PC-3 (cell line): ENCODE results near the gene TGFBR3. TPM values are rescaled to one million over a fixed set of nuclear protein-coding genes. Genes with fewer than 3 reads are reported as not detected.

ENCODE experiments used
- ATAC-seq: fragments of 200-7000 bp; cut with Tn5 transposase; 2 replicates; pipeline ENCODE4 v1.9.1; 2020; ENCODE audit warnings: mild to moderate bottlenecking, moderate library complexity
- BruUV-seq: library from RNA; stranded (reverse); fragments of 400-500 nt; replicated peaks from 2 replicates; lab custom pipeline; 2021; lab: Mats Ljungman, UMichigan
- CTCF ChIA-PET: fragments of 300-600 bp; sonication (Branson Sonifier 250); formaldehyde crosslinking; loops from one replicate; lab custom pipeline; 2022; ENCODE audit warnings: antibody characterized with exemption; lab: Charles Lee
- POLR2A ChIA-PET: fragments of 300-600 bp; sonication (Branson Sonifier 250); formaldehyde crosslinking; loops from one replicate; lab custom pipeline; 2022; ENCODE audit warnings: antibody characterized with exemption; ENCODE audit not compliant: unreplicated experiment; lab: Charles Lee
- DNase-seq: peaks from one replicate; pipeline ENCODE4 v3.0.0-alpha.2; 2015
- H2AFZ ChIP-seq: fragments of 300-600 bp; sonication (generic); 2 replicates; pipeline ENCODE4 v1.6.0; 2016; ENCODE audit warnings: antibody characterized with exemption, low read length
- H3F3A ChIP-seq: fragments of 300-600 bp; sonication (generic); one replicate; pipeline ENCODE4 v1.6.0; 2017; ENCODE audit warnings: antibody characterized with exemption, low read length, control low read depth, mild to moderate bottlenecking; ENCODE audit not compliant: unreplicated experiment
- H3K27ac ChIP-seq: fragments of 300-600 bp; sonication (generic); 2 replicates; pipeline ENCODE4 v1.5.1; 2016; ENCODE audit warnings: mild to moderate bottlenecking, low read length
- H3K27me3 ChIP-seq: fragments of 300-600 bp; sonication (generic); 2 replicates; pipeline ENCODE4 v1.6.1; 2016; ENCODE audit warnings: low read length, mixed read lengths
- H3K36me3 ChIP-seq: fragments of 300-600 bp; sonication (generic); 2 replicates; pipeline ENCODE4 v1.6.1; 2016; ENCODE audit warnings: low read depth, mixed run types, low read length, mixed read lengths
- H3K4me1 ChIP-seq: fragments of 300-600 bp; sonication (generic); 2 replicates; pipeline ENCODE4 v1.5.1; 2016; ENCODE audit warnings: low read length; ENCODE audit not compliant: insufficient read depth
- H3K4me2 ChIP-seq: fragments of 300-600 bp; sonication (generic); 2 replicates; pipeline ENCODE4 v1.6.0; 2016; ENCODE audit warnings: low read length
- H3K4me3 ChIP-seq: fragments of 300-600 bp; sonication (generic); 2 replicates; pipeline ENCODE4 v1.5.1; 2016; ENCODE audit warnings: mild to moderate bottlenecking, low read length, mixed read lengths
- H3K79me2 ChIP-seq: fragments of 300-600 bp; sonication (generic); 2 replicates; pipeline ENCODE4 v1.6.1; 2017; ENCODE audit warnings: low read length, mixed read lengths
- H3K9ac ChIP-seq: fragments of 300-600 bp; sonication (generic); 2 replicates; pipeline ENCODE4 v1.6.0; 2016; ENCODE audit warnings: mild to moderate bottlenecking, low read length
- H3K9me2 ChIP-seq: fragments of 300-600 bp; sonication (generic); replicated peaks from 2 replicates; pipeline ENCODE4 v1.6.1; 2016; ENCODE audit warnings: mixed run types, low read length, mixed read lengths
- H3K9me3 ChIP-seq: fragments of 300-600 bp; sonication (generic); 2 replicates; pipeline ENCODE4 v1.6.1; 2016; ENCODE audit warnings: low read length, mixed read lengths
- H4K20me1 ChIP-seq: fragments of 300-600 bp; sonication (generic); 2 replicates; pipeline ENCODE4 v1.6.1; 2016; ENCODE audit warnings: low read length, mixed read lengths
- EZH2 ChIP-seq: fragments of 300-600 bp; sonication (generic); IDR thresholded peaks from one replicate; pipeline ENCODE4 v1.6.1; 2017; ENCODE audit warnings: antibody characterized with exemption, mild to moderate bottlenecking, low read length; ENCODE audit not compliant: unreplicated experiment
- EZH2phosphoT487 ChIP-seq: fragments of 300-600 bp; sonication (generic); IDR thresholded peaks from 2 replicates; pipeline ENCODE4 v1.6.1; 2018; ENCODE audit warnings: mild to moderate bottlenecking, antibody characterized with exemption, low read length, borderline replicate concordance
- intact Hi-C: fragments of 100-400 bp; cut with micrococcal nuclease; formaldehyde crosslinking; loops from 2 replicates; pipeline ENCODE4 v1.9.0; 2023
- total RNA-seq: library from RNA; depleted of rRNA; stranded (reverse); fragments of >200 nt; gene quantifications from 2 replicates; pipeline ENCODE4 v1.2.3, GENCODE V29; 2014
- TF ChIP-seq, protein P1 (sequence below): fragments of 300-600 bp; sonication (generic); conservative IDR thresholded peaks from 2 replicates; pipeline ENCODE4 v1.5.1; 2017; ENCODE audit warnings: antibody characterized with exemption, low read depth, mild to moderate bottlenecking, low read length

TGFBR3 gene
- total RNA-seq, 1 experiment from 2014 or later = 2.8 TPM

GRCh38 chr1:91729621-91730358, 156.2 kb downstream of the TGFBR3 start:
- no peak for ATAC-seq
- no peaks in the 10 kb centered on the region for H3K27me3 ChIP-seq
- ChIA-PET CTCF (no interaction called here), POLR2A (no interaction called here)
- H2AFZ ChIP-seq = no peak overlapping the region
- no TSS peak for BruUV-seq
- intact Hi-C loops = loop anchor here (5.0 kb wide), 1 partner anchor 68 kb away; no protein-coding TSS in a partner anchor
- H3K4me3 ChIP-seq = no peak overlapping the region
- H4K20me1 ChIP-seq = no peaks in the 10 kb centered on the region
- no peak overlapping the region for H3K4me2 ChIP-seq
- TF ChIP-seq EZH2phosphoT487 (no peak), EZH2 (no peak)
- TF ChIP-seq, protein P1, sequence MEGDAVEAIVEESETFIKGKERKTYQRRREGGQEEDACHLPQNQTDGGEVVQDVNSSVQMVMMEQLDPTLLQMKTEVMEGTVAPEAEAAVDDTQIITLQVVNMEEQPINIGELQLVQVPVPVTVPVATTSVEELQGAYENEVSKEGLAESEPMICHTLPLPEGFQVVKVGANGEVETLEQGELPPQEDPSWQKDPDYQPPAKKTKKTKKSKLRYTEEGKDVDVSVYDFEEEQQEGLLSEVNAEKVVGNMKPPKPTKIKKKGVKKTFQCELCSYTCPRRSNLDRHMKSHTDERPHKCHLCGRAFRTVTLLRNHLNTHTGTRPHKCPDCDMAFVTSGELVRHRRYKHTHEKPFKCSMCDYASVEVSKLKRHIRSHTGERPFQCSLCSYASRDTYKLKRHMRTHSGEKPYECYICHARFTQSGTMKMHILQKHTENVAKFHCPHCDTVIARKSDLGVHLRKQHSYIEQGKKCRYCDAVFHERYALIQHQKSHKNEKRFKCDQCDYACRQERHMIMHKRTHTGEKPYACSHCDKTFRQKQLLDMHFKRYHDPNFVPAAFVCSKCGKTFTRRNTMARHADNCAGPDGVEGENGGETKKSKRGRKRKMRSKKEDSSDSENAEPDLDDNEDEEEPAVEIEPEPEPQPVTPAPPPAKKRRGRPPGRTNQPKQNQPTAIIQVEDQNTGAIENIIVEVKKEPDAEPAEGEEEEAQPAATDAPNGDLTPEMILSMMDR = no peak
- H3K4me1 ChIP-seq = peaks cover 30% of the 10 kb centered on the region
- no peak overlapping the region for H3K27ac ChIP-seq
- no peaks in the 10 kb centered on the region for H3K36me3 ChIP-seq
- no peaks in the 10 kb centered on the region for H3F3A ChIP-seq
- no peak overlapping the region for H3K9ac ChIP-seq
- no peak for DNase-seq
- no peaks in the 10 kb centered on the region for H3K9me2 ChIP-seq
- H3K79me2 ChIP-seq = no peaks in the 10 kb centered on the region
- no peaks in the 10 kb centered on the region for H3K9me3 ChIP-seq

DNA sequence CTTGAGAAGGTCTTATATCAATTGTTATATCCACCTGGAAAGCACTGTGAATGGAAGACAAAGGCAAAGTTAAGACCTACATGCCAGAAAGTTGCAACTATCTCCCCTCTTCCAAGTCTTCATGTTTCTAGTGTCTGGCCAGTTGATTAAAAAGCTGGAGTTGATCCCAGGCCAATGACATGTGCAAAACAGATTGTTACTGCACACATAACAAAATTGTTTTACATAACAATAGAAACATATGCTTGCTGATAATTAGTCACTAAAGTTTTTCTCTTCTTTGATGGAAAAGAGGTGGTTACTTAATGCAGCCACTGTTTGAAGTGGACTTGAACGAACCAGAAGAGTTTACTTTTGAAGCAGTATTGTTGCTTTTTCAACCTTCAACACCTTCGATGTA, 158.2 kb downstream of the TGFBR3 start:
- Histone ChIP-seq H4K20me1 (no peaks in the 10 kb centered on the region), H3K4me1 (peaks cover 24% of the 10 kb centered on the region), H3K9me3 (no peaks in the 10 kb centered on the region), H3K4me3 (no peak overlapping the region), H3K9me2 (no peaks in the 10 kb centered on the region), H3K27ac (no peak overlapping the region), H3K9ac (no peak overlapping the region), H2AFZ (no peak overlapping the region), H3F3A (no peaks in the 10 kb centered on the region), H3K79me2 (no peaks in the 10 kb centered on the region), H3K27me3 (no peaks in the 10 kb centered on the region), H3K36me3 (no peaks in the 10 kb centered on the region), H3K4me2 (no peak overlapping the region)
- intact Hi-C loops = no loop called here
- ATAC-seq = no peak
- TF ChIP-seq EZH2 (no peak), EZH2phosphoT487 (no peak)
- TF ChIP-seq, protein P1 = no peak
- POLR2A ChIA-PET = no interaction called here
- DNase-seq = no peak
- CTCF ChIA-PET = no interaction called here
- no TSS peak for BruUV-seq

DNA sequence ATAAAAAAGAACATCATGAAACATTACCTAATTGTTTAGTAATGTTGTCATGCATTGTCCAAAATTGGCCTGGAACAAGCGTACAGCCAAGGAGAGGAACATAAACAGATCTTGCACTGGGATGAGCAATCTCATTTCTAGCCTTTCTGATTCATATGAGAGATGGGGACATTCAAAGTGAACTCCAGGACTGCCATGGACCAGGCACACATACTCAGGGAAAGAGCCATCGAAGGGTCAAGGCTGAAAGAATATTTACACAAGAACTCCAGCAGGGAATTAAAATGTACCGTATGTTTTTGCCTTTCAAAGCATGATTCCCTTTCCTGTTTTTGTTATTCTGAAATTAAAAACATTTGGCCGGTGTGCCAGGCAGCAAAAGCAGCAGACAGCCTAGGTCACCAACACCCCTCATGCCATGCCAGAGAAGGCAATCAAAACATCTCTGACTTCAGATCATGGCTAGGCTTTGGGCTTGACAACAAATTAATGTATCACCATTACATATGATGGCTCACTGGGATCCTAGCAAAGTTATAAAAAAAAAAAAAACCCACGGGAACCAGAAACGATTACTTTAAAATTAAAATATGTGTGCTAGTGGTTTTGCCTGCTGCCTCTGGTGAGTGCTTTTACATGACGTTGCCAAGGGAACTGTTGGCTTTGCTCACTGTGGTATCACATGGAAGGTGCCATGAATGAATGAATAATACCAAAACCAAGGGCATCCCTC, 159.8 kb downstream of the TGFBR3 start:
- intact Hi-C loops = no loop called here
- ChIA-PET POLR2A (no interaction called here), CTCF (no interaction called here)
- Histone ChIP-seq H3F3A (no peaks in the 10 kb centered on the region), H3K79me2 (no peaks in the 10 kb centered on the region), H4K20me1 (no peaks in the 10 kb centered on the region), H3K9me2 (no peaks in the 10 kb centered on the region), H3K27me3 (no peaks in the 10 kb centered on the region), H3K4me3 (no peak overlapping the region), H3K36me3 (no peaks in the 10 kb centered on the region), H3K4me2 (no peak overlapping the region), H3K4me1 (peaks cover 8% of the 10 kb centered on the region), H2AFZ (no peak overlapping the region), H3K27ac (no peak overlapping the region), H3K9me3 (no peaks in the 10 kb centered on the region), H3K9ac (no peak overlapping the region)
- BruUV-seq = no TSS peak
- no peak for TF ChIP-seq EZH2
- no peak for TF ChIP-seq EZH2phosphoT487
- TF ChIP-seq, protein P1 = no peak
- DNase-seq (no peak), ATAC-seq (no peak)
